WERI-Rb-1 (cell line): ENCODE measurements around the gene NPHP4.
A peak's percentile ranks its signal among the peaks of the same experiment; 100 is the strongest.

Experiments used
- DNase-seq: peaks from one replicate; pipeline ENCODE4 v3.0.0-alpha.2; 2020
- H3K27ac ChIP-seq: fragments of 250-450 bp; sonication (Bioruptor Pico); 2 replicates; pipeline ENCODE4 v1.5.1; 2020; ENCODE audit warnings: mild to moderate bottlenecking, moderate library complexity
- H3K27me3 ChIP-seq: fragments of 250-450 bp; sonication (Bioruptor Pico); 2 replicates; pipeline ENCODE4 v1.5.1; 2021; ENCODE audit warnings: mild to moderate bottlenecking, low read depth, moderate library complexity; ENCODE audit not compliant: insufficient read depth, severe bottlenecking
- H3K36me3 ChIP-seq: fragments of 250-450 bp; sonication (Bioruptor Pico); 2 replicates; pipeline ENCODE4 v1.5.1; 2020; ENCODE audit warnings: mild to moderate bottlenecking, moderate library complexity
- H3K4me3 ChIP-seq: 2 replicates; pipeline ENCODE4 v1.5.1; 2011; ENCODE audit warnings: low read depth, mild to moderate bottlenecking, control low read depth, low read length
- H3K9me3 ChIP-seq: fragments of 250-450 bp; sonication (Bioruptor Pico); 2 replicates; pipeline ENCODE4 v1.5.1; 2021; ENCODE audit warnings: mild to moderate bottlenecking, moderate library complexity; ENCODE audit not compliant: severe bottlenecking
- TF ChIP-seq, protein P1 (sequence below): IDR thresholded peaks from 2 replicates; pipeline ENCODE4 v1.5.1; 2011; ENCODE audit warnings: low read depth, mild to moderate bottlenecking, control low read depth, inconsistent platforms, low read length

The NPHP4 gene

GRCh38 chr1:6033986-6034749 is 41.9 kb upstream of the NPHP4 start:
- Histone ChIP-seq H3K36me3 (peaks cover 6% of the 10 kb centered on the region; the same call in 1 of the 2 replicates), H3K4me3 (no peak overlapping the region), H3K9me3 (no peaks in the 10 kb centered on the region), H3K27ac (peak overlapping the region; percentile 19; the same call in 1 of the 2 replicates), H3K27me3 (no peaks in the 10 kb centered on the region)
- TF ChIP-seq, protein P1, sequence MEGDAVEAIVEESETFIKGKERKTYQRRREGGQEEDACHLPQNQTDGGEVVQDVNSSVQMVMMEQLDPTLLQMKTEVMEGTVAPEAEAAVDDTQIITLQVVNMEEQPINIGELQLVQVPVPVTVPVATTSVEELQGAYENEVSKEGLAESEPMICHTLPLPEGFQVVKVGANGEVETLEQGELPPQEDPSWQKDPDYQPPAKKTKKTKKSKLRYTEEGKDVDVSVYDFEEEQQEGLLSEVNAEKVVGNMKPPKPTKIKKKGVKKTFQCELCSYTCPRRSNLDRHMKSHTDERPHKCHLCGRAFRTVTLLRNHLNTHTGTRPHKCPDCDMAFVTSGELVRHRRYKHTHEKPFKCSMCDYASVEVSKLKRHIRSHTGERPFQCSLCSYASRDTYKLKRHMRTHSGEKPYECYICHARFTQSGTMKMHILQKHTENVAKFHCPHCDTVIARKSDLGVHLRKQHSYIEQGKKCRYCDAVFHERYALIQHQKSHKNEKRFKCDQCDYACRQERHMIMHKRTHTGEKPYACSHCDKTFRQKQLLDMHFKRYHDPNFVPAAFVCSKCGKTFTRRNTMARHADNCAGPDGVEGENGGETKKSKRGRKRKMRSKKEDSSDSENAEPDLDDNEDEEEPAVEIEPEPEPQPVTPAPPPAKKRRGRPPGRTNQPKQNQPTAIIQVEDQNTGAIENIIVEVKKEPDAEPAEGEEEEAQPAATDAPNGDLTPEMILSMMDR, result peak; percentile 94
- peak; percentile 84 for DNase-seq

DNA sequence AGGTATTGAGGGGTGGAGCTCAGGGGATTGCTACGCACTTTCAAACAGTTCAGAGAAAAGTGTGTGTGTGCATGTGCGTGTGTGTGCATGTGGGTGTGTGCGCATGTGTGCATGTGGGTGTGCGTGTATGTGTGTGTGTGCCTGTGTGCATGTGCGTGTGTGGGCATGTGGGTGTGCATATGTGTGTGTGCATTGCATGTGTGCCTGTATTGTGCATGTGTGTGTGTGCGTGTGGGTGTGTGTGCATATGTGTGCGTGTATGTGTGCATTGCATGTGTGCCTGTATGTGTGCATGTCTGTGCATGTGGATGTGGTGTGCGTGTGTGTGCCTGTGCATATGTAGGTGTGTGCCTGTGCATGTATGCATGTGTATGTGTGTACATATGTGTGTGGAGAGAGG is 40.9 kb upstream of the NPHP4 start:
- DNase-seq, result no peak
- no peak overlapping the region for H3K27ac ChIP-seq
- TF ChIP-seq, protein P1, result no peak
- H3K9me3 ChIP-seq, result no peaks in the 10 kb centered on the region
- no peaks in the 10 kb centered on the region for H3K27me3 ChIP-seq
- H3K4me3 ChIP-seq, result no peak overlapping the region
- H3K36me3 ChIP-seq, result peaks cover 11% of the 10 kb centered on the region; the same call in 1 of the 2 replicates

DNA sequence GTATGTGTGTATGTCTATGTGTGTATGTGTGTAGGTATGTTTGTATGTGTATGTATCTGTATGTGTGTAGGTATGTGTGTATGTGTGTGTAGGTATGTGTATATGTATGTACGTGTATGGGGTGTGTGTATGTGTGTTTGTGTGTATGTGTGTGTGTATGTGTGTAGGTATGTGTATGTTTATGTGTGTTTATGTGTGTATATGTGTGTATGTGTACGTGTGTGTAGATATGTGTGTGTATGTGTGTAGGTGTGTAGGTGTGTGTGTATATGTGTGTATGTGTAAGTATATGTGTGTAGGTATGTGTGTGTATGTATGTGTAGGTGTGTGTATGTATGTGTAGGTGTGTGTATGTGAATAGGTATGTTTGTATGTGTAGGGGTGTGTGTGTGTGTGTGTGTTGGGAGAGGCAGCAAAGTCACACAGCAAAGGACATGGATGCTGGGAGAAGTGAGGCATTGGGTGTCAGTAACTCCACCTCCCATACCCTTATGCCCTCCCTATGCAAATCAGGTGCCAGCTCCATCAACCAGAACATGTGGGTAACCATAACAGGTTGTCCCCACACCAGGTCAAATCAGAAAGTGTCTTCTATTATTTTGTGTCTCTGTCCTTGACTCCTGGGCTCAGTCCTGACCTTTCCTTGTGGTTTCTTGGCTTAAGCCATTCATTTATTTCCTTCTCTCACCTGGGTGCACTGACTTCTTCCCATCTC is 38.5 kb upstream of the NPHP4 start:
- DNase-seq, result no peak
- H3K4me3 ChIP-seq, result no peak overlapping the region
- H3K9me3 ChIP-seq, result no peaks in the 10 kb centered on the region
- peaks cover 11% of the 10 kb centered on the region; the same call in 1 of the 2 replicates for H3K36me3 ChIP-seq
- H3K27me3 ChIP-seq, result no peaks in the 10 kb centered on the region
- TF ChIP-seq, protein P1, result no peak
- H3K27ac ChIP-seq, result no peak overlapping the region

DNA sequence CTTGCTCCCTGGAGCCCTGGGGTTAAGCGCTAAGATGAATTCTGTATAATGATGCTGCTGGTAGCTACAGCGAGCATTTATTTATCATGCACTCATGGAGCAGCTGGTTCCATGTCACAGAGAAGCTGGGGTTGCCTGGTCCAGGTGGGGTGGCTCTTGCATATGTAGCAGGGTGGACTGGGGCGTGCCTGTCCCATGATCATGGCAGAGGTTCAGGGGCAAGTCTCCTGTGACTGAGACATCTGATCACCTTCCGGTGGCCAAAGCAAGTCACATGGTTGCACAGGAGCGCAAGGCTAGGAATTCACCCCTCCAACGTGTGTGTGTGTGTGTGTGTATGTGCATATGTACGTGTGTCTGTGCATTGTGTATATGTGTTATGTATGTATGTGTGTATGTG is 37.9 kb upstream of the NPHP4 start:
- Histone ChIP-seq H3K36me3 (peaks cover 11% of the 10 kb centered on the region; the same call in 1 of the 2 replicates), H3K4me3 (no peak overlapping the region), H3K9me3 (no peaks in the 10 kb centered on the region), H3K27ac (no peak overlapping the region), H3K27me3 (no peaks in the 10 kb centered on the region)
- DNase-seq, result no peak
- TF ChIP-seq, protein P1, result no peak

DNA sequence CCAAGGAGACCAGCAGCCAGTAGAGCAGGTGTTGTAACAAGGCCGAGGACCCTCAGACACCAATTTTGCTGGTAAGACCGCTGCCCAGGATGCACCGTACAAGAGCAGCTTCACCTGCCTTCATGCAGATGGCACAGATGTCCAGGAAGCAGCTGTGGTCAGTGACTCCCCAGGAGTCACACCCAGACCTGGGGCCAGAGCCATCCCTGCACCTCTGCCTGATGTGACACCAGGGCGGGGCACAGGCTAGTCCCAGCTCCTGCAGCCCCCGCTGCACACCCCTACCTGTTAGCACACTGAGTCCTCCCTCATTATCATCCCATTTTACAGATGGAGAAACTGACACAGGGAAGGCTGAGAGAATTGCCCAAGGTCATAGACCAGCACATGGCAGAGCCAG is 37.1 kb upstream of the NPHP4 start:
- H3K27me3 ChIP-seq, result no peaks in the 10 kb centered on the region
- TF ChIP-seq, protein P1, result no peak
- peaks cover 11% of the 10 kb centered on the region; the same call in 1 of the 2 replicates for H3K36me3 ChIP-seq
- no peak overlapping the region for H3K27ac ChIP-seq
- DNase-seq, result no peak
- no peak overlapping the region for H3K4me3 ChIP-seq
- no peaks in the 10 kb centered on the region for H3K9me3 ChIP-seq
